ACC112 (cell line): ENCODE measurements around the gene STUM.

ENCODE experiments used
- H2AFZ ChIP-seq: fragments of 200-600 bp; sonication (generic); one replicate; pipeline ENCODE4 v1.6.0; 2017; ENCODE audit warnings: antibody characterized with exemption, low read length; ENCODE audit not compliant: unreplicated experiment
- H3K27ac ChIP-seq: fragments of 200-600 bp; sonication (generic); 2 replicates; pipeline ENCODE4 v1.5.1; 2014; ENCODE audit warnings: low read depth, mild to moderate bottlenecking, antibody characterized with exemption, low read length, moderate library complexity
- H3K27me3 ChIP-seq: fragments of 200-600 bp; sonication (generic); 2 replicates; pipeline ENCODE4 v1.6.1; 2014; ENCODE audit warnings: mild to moderate bottlenecking, antibody characterized with exemption, low read length, moderate library complexity, mixed read lengths; ENCODE audit not compliant: insufficient read depth
- H3K36me3 ChIP-seq: fragments of 200-600 bp; sonication (generic); 2 replicates; pipeline ENCODE4 v1.6.1; 2016; ENCODE audit warnings: mild to moderate bottlenecking, antibody characterized with exemption, low read length, moderate library complexity, mixed read lengths; ENCODE audit not compliant: insufficient read depth
- H3K4me1 ChIP-seq: fragments of 200-600 bp; sonication (generic); one replicate; pipeline ENCODE4 v1.6.1; 2016; ENCODE audit warnings: low read length, mixed read lengths; ENCODE audit not compliant: insufficient read depth, unreplicated experiment, control insufficient read depth
- H3K4me3 ChIP-seq: fragments of 200-600 bp; sonication (generic); 2 replicates; pipeline ENCODE4 v1.5.1; 2014; ENCODE audit warnings: mild to moderate bottlenecking, low read depth, low read length
- H3K79me2 ChIP-seq: fragments of 200-600 bp; sonication (generic); one replicate; pipeline ENCODE4 v1.6.0; 2016; ENCODE audit warnings: low read length; ENCODE audit not compliant: control insufficient read depth, unreplicated experiment, insufficient read depth

Gene STUM

GRCh38 chr1:226520640-226521355 lies 27.8 kb upstream of the STUM start:
- H3K27me3 ChIP-seq, result peaks cover 93% of the 10 kb centered on the region
- H3K27ac ChIP-seq, result no peak overlapping the region
- no peaks in the 10 kb centered on the region for H3K4me1 ChIP-seq
- no peak overlapping the region for H2AFZ ChIP-seq
- no peaks in the 10 kb centered on the region for H3K79me2 ChIP-seq
- no peaks in the 10 kb centered on the region for H3K36me3 ChIP-seq
- H3K4me3 ChIP-seq, result no peak overlapping the region

DNA sequence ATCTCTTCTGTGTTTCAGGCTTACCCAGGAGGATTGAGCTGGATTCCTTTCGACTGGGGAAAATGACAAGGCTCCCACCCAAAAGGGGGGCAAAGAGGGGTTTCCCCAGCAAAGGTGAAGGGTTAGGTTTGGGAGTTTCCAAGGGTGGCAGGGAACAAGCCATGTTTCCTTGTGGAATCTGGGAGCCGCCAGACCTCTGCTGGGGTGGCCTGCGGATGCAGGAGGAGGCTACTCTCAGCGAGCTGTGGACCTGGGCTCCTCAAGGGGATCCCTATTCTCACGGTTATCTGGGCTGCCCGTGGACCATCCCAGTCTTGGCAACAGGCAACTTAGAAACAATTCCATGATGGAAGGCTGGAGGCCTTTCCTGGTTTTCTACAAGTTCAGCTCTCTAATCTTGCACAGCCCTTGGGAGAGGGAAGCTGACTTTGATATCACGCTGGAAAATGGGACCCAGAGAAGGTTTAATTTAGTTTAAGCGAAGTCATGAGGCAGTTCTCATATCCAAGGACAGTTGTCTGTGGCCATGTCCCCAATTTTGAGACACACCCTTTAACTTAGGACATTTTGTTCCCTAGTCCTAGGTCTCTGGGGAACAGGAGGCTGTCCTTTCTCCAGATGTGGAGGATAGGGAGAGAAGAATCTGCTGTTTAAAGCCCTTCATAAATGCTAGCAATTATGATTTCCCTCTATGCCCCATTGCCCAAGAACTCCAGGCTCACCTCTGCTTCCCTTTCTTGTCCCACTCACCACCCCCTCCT lies 24.7 kb upstream of the STUM start:
- Histone ChIP-seq H3K4me3 (no peak overlapping the region), H3K4me1 (no peaks in the 10 kb centered on the region), H3K27me3 (peaks cover 74% of the 10 kb centered on the region), H3K36me3 (no peaks in the 10 kb centered on the region), H3K27ac (no peak overlapping the region), H2AFZ (no peak overlapping the region), H3K79me2 (no peaks in the 10 kb centered on the region)

DNA sequence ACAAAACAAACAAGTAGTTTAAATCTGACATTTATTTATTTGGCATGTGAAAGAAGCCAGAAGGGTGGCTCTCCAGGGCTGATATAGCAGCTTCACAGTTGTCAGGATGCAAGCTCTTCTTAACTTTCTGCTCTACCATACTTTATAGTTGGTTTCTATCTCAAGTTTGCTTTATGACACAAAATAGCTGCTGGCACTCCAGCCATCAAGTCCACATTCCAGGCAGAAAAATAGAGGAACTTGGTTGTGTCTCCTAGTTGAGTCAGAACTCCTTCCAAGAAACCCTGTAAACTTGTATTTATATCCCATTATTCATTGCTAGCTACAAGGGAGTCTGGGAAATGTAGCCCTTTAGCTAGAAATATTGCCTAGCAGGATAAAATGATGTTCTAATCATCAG lies 24.0 kb upstream of the STUM start:
- H3K4me1 ChIP-seq, result no peaks in the 10 kb centered on the region
- peaks cover 74% of the 10 kb centered on the region for H3K27me3 ChIP-seq
- no peaks in the 10 kb centered on the region for H3K36me3 ChIP-seq
- no peaks in the 10 kb centered on the region for H3K79me2 ChIP-seq
- no peak overlapping the region for H3K27ac ChIP-seq
- no peak overlapping the region for H2AFZ ChIP-seq
- H3K4me3 ChIP-seq, result no peak overlapping the region

DNA sequence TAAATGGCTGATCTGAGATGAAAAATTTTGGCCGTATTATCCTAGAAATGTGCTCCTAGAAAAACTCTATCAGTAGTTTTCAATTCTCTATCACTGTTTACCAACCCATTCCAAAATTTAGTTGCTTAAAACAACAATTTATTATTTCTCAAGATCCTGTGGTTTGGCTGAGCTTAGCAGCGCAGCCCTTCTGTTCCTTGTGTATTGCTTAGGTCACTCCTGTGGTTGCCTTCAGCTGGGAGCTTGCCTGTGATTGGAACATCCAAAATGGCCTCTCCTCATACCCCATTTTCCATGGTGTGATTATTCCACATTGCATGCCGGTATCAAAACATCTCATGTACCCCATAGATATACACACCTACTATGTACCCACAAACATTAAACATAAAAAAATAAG lies 22.8 kb upstream of the STUM start:
- Histone ChIP-seq H3K27ac (no peak overlapping the region), H3K79me2 (no peaks in the 10 kb centered on the region), H3K27me3 (peaks cover 74% of the 10 kb centered on the region), H3K36me3 (no peaks in the 10 kb centered on the region), H2AFZ (no peak overlapping the region), H3K4me3 (no peak overlapping the region), H3K4me1 (no peaks in the 10 kb centered on the region)

DNA sequence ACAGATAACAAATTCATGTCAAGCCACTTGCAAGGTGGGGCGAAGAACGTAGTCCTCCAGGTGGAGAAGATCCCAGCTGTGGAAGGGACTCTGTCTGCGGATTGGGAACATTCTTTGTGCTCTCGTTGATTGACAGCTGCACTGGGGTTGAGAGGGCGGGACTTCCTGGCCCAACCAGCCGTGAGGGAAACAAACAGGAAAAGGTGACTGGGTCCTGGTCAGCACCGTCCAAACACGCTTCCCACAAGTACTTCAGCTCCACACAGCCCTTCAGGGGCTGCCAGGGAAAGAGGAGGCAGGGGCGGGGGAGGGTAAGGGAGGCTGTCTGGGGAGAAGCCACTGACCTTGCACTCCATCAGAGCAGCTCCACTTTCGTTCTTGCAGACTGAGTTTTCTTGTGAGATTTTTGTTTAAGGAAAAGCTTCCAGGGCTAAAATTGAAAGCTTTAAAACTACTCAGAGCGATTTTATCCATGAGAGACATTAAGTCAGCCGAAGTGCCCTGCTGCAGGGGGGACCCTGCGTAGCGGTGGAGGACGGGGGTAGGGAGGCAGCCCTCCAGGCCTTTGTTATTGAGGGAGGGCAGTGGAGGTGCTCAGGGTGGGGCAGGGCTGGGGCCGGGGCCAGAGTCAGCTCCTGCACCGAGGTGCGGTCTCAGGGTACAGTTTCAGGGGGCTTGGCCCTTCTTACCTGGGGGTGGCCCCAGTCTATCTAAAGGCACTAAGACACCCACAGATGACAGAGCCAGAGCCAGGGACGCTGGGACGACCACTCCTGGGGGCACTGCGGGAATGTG lies 21.6 kb upstream of the STUM start:
- Histone ChIP-seq H3K27ac (no peak overlapping the region), H3K27me3 (peaks cover 80% of the 10 kb centered on the region), H3K4me1 (no peaks in the 10 kb centered on the region), H2AFZ (no peak overlapping the region), H3K36me3 (no peaks in the 10 kb centered on the region), H3K79me2 (no peaks in the 10 kb centered on the region), H3K4me3 (no peak overlapping the region)

- Histone ChIP-seq H3K4me1 (no peaks in the 10 kb centered on the region), H3K79me2 (no peaks in the 10 kb centered on the region), H3K27me3 (peaks cover 79% of the 10 kb centered on the region), H3K27ac (no peak overlapping the region), H3K4me3 (no peak overlapping the region), H2AFZ (no peak overlapping the region), H3K36me3 (no peaks in the 10 kb centered on the region)
Measured at GRCh38 chr1:226529891-226530290, 18.7 kb upstream of the STUM start.

- H3K27ac ChIP-seq, result no peak overlapping the region
- no peaks in the 10 kb centered on the region for H3K36me3 ChIP-seq
- no peaks in the 10 kb centered on the region for H3K4me1 ChIP-seq
- H3K4me3 ChIP-seq, result no peak overlapping the region
- H3K27me3 ChIP-seq, result peaks cover 73% of the 10 kb centered on the region
- no peaks in the 10 kb centered on the region for H3K79me2 ChIP-seq
- no peak overlapping the region for H2AFZ ChIP-seq
Measured at GRCh38 chr1:226530591-226530990, 18.0 kb upstream of the STUM start.

DNA sequence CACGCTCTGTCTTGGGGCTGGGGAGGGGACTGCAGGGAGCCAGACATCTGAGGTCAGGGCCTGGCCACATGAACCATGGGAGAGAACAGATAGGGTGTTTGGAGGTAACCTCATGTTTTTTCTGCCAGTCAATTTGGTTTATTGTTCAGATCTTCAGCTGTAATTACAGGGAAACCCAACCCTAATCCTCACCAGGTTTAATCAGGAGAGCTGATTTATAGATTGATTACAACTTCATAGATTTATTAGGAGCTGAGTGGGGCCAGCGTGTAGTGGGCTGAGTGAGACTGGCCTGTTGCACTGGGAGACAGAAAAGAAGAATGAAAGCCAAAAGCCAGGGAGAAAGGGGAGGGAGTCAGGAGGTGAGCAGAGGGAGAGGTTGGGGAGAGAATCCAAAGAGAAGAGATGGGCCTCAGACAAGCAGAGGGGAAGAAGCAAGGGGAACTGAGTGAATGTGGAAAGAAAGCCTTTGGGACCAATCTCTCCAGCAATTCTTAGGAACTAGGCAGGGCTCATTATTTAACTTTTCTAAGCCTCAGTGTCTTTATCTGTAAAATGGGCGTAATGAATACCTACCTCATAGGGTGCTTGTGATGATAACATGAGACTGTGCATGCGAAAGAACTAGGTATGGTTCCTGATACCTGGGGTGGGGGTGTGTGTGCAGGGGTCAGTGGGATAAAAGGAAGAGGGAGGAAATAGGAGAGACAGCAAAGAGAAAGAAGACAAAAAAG lies 17.0 kb upstream of the STUM start:
- Histone ChIP-seq H3K27me3 (peaks cover 64% of the 10 kb centered on the region), H3K36me3 (no peaks in the 10 kb centered on the region), H3K27ac (no peak overlapping the region), H2AFZ (no peak overlapping the region), H3K4me1 (no peaks in the 10 kb centered on the region), H3K4me3 (no peak overlapping the region), H3K79me2 (no peaks in the 10 kb centered on the region)

GRCh38 chr1:226532553-226532952 lies 16.0 kb upstream of the STUM start:
- H3K27me3 ChIP-seq, result peaks cover 71% of the 10 kb centered on the region
- H3K4me1 ChIP-seq, result no peaks in the 10 kb centered on the region
- H3K36me3 ChIP-seq, result no peaks in the 10 kb centered on the region
- H3K79me2 ChIP-seq, result no peaks in the 10 kb centered on the region
- H3K4me3 ChIP-seq, result no peak overlapping the region
- H3K27ac ChIP-seq, result no peak overlapping the region
- no peak overlapping the region for H2AFZ ChIP-seq

GRCh38 chr1:226533220-226533619 lies 15.3 kb upstream of the STUM start:
- no peaks in the 10 kb centered on the region for H3K79me2 ChIP-seq

More at GRCh38 chr1:226533220-226533619, 15.3 kb upstream of the STUM start:
- Histone ChIP-seq H3K36me3 (no peaks in the 10 kb centered on the region), H3K4me3 (no peak overlapping the region), H3K27ac (no peak overlapping the region), H3K27me3 (peaks cover 77% of the 10 kb centered on the region), H3K4me1 (no peaks in the 10 kb centered on the region), H2AFZ (no peak overlapping the region)
